Fibroblast of skin of back (primary cell): ENCODE data around the gene OR4K14. TPM values are rescaled to one million over a fixed set of nuclear protein-coding genes. Genes with fewer than 3 reads are reported as not detected.
"Not testable (repeated sequence)": the region's sequence is repeated elsewhere in the genome, so short reads cannot be mapped to it uniquely, and the experiment has no call there.

Experiments
- DNase-seq: peaks from one replicate; pipeline ENCODE4 v3.0.0-alpha.2; 2013
- polyA plus RNA-seq, 2 experiments: library from polyadenylated mRNA; unstranded; fragments of 120-200 nt; gene quantifications; one replicate each; pipeline ENCODE4 v1.2.1, GENCODE V29; 2013; ENCODE audit not compliant: insufficient read length in 2 of 2

Gene OR4K14
- polyA plus RNA-seq (2013, experiment 1 of 2; ENCODE audit: insufficient read length): not detected
- polyA plus RNA-seq (2013, experiment 2 of 2; ENCODE audit: insufficient read length): not detected

GRCh38 chr14:20019257-20019865, at the start of gene OR4K14:
OR4K14 (minus strand) TSS chr14:20019307; CDS start chr14:20015193, 4,114 bp downstream.
- no peak for DNase-seq

- DNase-seq: no peak
These were observed 40.6 kb upstream of the OR4K14 start, which contains the start of gene OR4L1 for GRCh38 chr14:20059745-20060144. OR4L1 (plus strand) TSS chr14:20060045; CDS start chr14:20060045, 0 bp downstream.

GRCh38 chr14:20048202-20048601, 29.1 kb upstream of the OR4K14 start:
- no peak for DNase-seq

GRCh38 chr14:20044243-20044642, 25.1 kb upstream of the OR4K14 start:
- DNase-seq: no peak

GRCh38 chr14:20035938-20036337, 16.8 kb upstream of the OR4K14 start, which contains the start of gene OR4K13:
OR4K13 (minus strand) TSS chr14:20036038; CDS start chr14:20034758, 1,280 bp downstream.
- no peak for DNase-seq

- DNase-seq: no peak
These were observed 16.3 kb upstream of the OR4K14 start for GRCh38 chr14:20035449-20035848.

GRCh38 chr14:20031058-20031457, 12.0 kb upstream of the OR4K14 start:
- DNase-seq: no peak

GRCh38 chr14:20008156-20008555, 11.0 kb downstream of the OR4K14 start:
- DNase-seq: no peak

GRCh38 chr14:20002319-20002718, 16.8 kb downstream of the OR4K14 start:
- no peak for DNase-seq

- DNase-seq: no peak
These were observed 17.2 kb downstream of the OR4K14 start, which contains the start of gene OR4Q2 for GRCh38 chr14:20001863-20002262. OR4Q2 (plus strand) TSS chr14:20002163.

- no peak for DNase-seq
These were observed 25.7 kb downstream of the OR4K14 start for GRCh38 chr14:19993438-19993837.

- DNase-seq: no peak
These were observed 43.8 kb downstream of the OR4K14 start, which contains the start of gene OR4K15 for GRCh38 chr14:19975291-19975690. OR4K15 (plus strand) TSS chr14:19975591; CDS start chr14:19975591, 0 bp downstream.

GRCh38 chr14:19974844-19975243, 44.3 kb downstream of the OR4K14 start:
- DNase-seq: no peak

GRCh38 chr14:19969735-19970134, 49.4 kb downstream of the OR4K14 start:
- not testable (repeated sequence) for DNase-seq
